ENCODE measurements around the gene IQCM.

- TF ChIP-seq CTCF (conservative IDR thresholded peaks at IDR 0.05; ENCODE audit: low read length) (no peak), EZH2phosphoT487 (IDR thresholded peaks at IDR 0.05; ENCODE audit: borderline replicate concordance, low read depth, low read length) (no peak)
Measured at GRCh38 chr4:149344436-149344835, 471.2 kb downstream of the IQCM start.
